Mesangial cell (primary cell): Measurements from ENCODE around the gene NR1H3. TPM values are rescaled to one million over a fixed set of nuclear protein-coding genes. Genes with fewer than 3 reads are reported as not detected.

Experiments used
- total RNA-seq: library from RNA; depleted of rRNA; stranded (reverse); fragments of >200 nt; gene quantifications from 2 replicates; pipeline ENCODE4 v1.2.3, GENCODE V29; 2015

NR1H3 gene
- 8.8 and 15.7 TPM in 2 replicates for total RNA-seq

GRCh38 chr11:47257517-47258316, at the start of gene NR1H3:
Gene NR1H3, plus strand, starts transcription at chr11:47257996. Its CDS starts 1,221 bp downstream, at chr11:47259217.

DNA sequence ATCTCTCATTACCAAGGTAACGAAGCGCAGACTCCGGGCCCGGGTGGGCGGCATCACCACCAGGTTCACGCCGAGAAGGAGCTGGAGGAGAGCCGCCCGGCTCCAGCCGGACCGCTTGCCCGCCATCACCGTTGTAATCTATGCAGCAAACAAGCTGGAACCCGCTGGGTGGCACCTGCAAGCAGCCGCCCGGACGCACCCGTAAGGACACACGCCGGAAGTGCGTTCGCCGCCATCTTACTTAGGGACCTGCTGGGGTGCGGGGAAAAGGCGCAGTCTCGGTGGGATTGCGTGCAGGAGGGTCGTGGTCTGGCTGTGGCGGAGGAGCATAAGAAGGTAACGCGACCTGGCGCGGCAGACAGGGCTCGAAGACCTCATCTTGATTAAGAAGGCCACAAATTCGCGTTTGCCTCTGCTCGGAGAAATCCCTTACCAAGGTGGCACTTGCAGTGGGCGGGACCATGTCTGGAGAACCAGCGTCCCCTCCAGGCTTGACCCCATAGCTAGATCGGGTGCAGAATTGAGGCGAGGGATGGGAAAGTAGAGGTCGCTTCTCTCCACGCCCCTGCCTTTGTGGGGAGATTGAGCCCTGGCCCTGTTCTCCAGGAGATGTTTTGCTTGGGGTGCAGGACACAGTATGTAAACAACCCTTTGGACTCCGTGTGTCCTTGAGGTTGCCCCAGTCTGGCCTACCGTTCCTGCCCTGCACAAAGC, 9.0 kb upstream of the NR1H3 start, which contains the start of gene ACP2:
TSS of gene ACP2 (minus strand) at position 151 of the 714 bp plus-strand sequence. CDS start at position 126, 25 bp downstream.

GRCh38 chr11:47269829-47270305, 12.1 kb downstream of the NR1H3 start, which contains the start of gene MADD:
Gene MADD, plus strand, starts transcription at chr11:47270133.

Other genes starting within 250 kb of the NR1H3 start
- 76.3 and 88.0 TPM in 2 replicates for gene ARFGAP2, start 81.1 kb upstream of the NR1H3 start, total RNA-seq
- 30.0 and 42.7 TPM in 2 replicates for gene PACSIN3, start 71.6 kb upstream of the NR1H3 start, total RNA-seq
- gene DDB2, start 43.0 kb upstream of the NR1H3 start, total RNA-seq: 21.3 and 43.2 TPM in 2 replicates
- gene ACP2, start 9.2 kb upstream of the NR1H3 start, total RNA-seq: 38.3 and 56.3 TPM in 2 replicates
- gene MADD, start 12.1 kb downstream of the NR1H3 start, total RNA-seq: 18.4 and 22.1 TPM in 2 replicates
- gene MYBPC3, start 94.7 kb downstream of the NR1H3 start, total RNA-seq: not detected in 2 replicates
- gene SPI1, start 120.6 kb downstream of the NR1H3 start, total RNA-seq: not detected in 2 replicates
- gene SLC39A13, start 150.6 kb downstream of the NR1H3 start, total RNA-seq: 110 and 188 TPM in 2 replicates
- gene PSMC3, start 168.4 kb downstream of the NR1H3 start, total RNA-seq: 85.3 and 192 TPM in 2 replicates
- gene RAPSN, start 191.1 kb downstream of the NR1H3 start, total RNA-seq: not detected in 2 replicates